G401 (cell line): Measurements from ENCODE around the gene CNTN5. TPM values are rescaled to one million over a fixed set of nuclear protein-coding genes. Genes with fewer than 3 reads are reported as not detected.

ENCODE experiments used
- DNase-seq: peaks from one replicate; pipeline ENCODE4 v3.0.0-alpha.2; 2015; ENCODE audit warnings: low spot score
- in situ Hi-C: cut with HindIII; loops from 2 replicates; pipeline ENCODE4 v1.10.0; 2016; ENCODE audit warnings: low sequenced_read_pairs, mixed read lengths
- total RNA-seq: library from RNA; depleted of rRNA; stranded (reverse); fragments of >200 nt; shearing (Covaris generic); gene quantifications from 2 replicates; pipeline ENCODE4 v1.2.3, GENCODE V29; 2014

Gene CNTN5
- total RNA-seq, 1 experiment from 2014 or later: not detected

DNA sequence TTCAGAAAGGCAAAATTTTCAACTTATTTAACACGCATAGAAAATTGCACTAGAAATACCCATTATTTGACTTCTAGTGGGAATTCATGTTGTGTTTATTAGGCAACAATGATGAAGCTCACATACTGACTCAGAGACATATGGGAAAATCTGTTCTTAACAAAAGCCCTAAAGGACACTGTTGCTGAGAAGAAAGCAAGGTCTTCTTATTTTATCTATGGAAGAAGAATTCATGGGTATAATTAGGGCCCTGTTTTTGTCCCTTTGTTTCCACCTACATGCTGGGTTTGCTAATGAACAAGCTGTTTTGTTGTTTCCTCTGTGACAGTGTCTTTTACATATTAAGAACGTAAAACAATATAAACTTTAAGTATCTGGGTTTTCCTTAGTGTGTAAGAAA is 1059.6 kb downstream of the CNTN5 start:
- DNase-seq: no peak
- in situ Hi-C loops: no loop called here

DNA sequence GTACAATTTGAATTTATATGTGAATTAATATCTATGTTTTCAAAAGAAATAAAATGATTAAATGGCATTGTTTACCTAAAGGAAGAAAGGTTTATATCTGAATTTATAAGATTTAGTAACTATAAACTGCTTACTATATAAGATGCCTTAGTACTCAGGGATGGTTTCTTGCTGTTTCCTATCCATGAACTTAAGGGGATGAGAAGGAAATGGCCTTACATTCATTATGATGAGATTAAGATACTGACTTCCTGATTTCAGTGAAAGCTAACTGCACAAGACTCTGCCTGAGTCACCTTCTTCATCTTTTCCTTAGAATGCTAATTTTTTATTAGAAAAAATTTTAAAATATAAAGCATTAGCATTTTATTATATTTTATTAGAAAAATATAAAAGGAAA is 1060.1 kb downstream of the CNTN5 start:
- no peak for DNase-seq
- in situ Hi-C loops: no loop called here

DNA sequence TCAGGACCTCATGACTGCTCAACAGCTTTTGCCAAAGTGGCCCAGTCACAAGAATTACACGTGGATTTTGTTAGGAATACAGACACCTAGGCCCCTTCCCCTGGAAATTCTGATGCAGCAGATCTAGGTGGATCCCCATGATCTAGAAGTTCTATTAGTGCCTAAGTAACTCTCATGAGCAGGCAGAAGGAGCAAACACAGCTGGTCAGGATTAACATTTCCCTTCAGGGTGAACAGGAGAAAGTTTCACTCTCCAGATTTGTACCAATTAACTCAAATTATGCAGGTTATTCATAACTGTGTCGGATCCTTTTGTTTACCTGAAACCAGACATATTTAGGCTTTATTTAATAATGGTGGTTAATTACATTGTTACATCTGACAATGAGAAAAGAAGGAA is 1072.9 kb downstream of the CNTN5 start:
- in situ Hi-C loops: no loop called here
- DNase-seq: no peak

DNA sequence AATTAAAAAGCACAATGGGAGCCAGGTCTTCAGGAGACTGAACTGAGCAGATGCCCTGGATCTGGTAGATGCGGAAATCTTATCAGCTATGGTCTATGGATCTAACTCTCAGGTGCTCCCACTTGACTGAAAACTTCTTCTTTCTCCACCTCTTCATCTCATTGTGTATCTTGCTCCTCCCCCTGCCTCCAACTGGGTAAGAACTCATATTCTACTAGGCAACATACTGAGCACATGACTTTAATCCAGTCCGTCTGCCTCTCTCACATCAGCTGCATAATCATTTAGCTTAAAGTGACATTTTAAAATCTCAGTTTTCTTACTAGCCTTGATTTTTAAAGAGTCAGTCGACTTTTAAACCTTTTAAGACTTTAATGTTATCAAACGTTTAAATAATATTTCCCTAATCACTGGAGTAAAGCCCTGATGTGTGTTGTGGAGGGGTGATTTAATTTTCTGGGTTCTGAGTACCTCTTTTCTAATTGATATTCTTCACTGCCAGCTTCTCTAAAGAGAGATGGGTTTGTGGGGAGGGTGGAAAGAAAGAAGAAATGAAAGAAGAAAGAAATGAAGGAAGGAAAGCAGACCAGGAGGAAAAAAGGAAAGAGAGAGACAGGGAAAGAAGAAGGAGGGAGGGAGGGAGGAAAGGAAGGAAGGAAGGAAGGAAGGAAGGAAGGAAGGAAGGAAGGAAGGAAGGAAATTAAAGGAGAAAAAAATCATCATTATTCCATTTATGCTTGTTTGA is 1073.5 kb downstream of the CNTN5 start:
- in situ Hi-C loops: no loop called here
- DNase-seq: no peak

DNA sequence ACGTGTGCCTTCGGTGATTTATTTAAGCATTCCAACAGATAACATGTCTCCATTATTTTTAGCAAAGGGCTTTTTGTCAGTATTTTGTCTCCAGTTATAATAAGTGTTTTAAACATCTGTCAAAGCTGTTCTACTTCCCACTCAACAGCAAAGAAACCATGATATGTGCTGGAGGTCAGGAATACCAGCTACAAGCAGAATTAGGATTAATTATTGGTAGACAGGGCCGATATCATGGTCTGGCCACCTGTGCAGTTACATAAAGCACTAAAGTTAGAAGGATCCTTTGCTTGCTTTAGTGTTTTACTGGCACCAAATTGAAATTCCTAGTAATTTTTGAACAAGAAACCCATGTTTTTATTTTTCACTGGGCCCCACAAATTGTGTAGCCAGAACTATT is 1075.1 kb downstream of the CNTN5 start:
- in situ Hi-C loops: no loop called here
- no peak for DNase-seq

DNA sequence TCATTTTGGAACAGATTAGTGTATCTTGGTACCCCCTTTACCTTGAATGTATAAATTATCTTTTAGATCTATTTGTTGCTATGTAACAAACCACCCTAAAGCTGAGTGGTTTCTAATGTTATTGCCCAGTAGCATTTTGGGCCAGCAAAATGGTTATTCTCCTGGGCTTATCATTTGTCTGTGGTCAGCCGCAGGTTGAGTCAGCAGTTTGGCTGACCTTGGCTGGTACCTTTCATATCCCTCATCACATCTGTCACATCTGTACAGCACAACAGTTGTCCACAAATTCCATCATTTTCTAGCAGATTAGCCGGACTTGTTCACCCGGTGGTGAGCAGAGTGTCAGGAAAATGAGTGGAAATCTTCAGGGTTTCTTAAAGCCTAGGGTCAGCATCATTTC is 1077.8 kb downstream of the CNTN5 start:
- in situ Hi-C loops: no loop called here

DNA sequence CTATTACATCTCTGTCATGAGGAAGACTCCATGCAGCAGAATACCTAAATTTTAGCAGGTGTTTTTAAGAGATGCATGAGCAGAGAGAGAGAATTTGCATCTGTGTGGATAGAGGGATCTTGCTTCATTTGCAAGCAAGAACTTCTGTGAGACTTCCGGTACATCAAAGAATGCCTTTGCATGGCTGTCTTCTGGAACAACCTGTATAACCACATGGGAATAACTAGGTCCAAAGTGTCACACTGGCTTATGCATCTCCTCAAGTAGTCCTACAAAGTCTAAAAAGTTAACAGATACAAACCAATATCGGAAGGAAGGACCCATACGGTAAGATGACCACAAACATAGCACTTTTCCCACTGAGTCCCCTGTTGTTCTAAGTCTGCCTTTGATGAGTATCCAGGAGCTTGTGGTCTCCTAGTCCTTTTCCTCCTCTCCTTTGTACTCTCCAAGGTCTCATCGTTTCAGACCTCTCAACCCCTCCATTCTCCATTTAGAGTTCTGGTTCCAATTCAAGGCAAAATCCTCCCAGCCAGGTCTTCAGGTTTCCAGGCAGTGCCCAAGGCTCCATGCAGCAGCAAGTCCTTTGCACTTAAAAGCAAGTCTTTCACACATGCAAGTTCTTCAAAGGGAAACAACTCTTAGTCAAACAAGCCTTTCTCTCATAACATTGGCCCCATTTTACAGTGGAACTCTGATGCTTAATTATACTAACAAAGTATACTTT is 1084.7 kb downstream of the CNTN5 start:
- in situ Hi-C loops: no loop called here
- no peak for DNase-seq

More for the DNA sequence above, 1077.8 kb downstream of the CNTN5 start:
- no peak for DNase-seq

DNA sequence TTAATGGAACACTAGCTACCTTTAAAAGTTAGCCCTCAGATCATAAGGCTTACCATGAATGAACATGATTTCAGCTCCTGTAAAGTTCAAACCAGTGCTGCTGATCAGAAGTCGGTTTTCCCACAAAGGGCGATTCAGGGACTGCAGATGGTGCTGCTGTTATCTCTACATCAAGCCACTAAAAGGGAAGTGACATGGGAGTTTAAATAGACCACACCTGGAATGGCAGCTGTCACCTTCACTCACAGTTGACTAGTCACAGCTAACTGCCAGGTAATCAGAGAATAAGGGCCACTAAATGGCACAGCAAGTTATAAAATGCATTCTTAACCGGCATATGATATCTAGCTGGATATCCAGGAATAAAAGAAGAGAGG is 1085.2 kb downstream of the CNTN5 start:
- no peak for DNase-seq
- in situ Hi-C loops: no loop called here

DNA sequence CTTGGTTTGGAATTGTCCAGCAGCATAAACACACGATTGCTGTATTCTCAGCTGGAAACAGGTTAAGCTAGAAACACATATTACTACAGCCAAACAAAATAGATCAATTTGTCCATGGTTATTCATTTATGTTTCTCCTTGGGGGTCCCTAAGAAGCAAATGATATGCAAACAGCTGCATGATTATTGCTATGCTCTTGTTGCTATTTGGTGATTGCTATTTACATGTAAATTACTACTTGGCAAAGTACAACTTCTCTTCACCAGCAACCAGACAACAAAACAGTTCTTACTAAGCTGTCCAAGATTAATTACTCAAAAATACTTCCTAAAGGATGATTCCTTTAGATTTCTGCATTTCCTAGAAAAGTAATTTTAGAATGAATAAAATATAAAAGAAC is 1098.4 kb downstream of the CNTN5 start:
- in situ Hi-C loops: no loop called here
- no peak for DNase-seq

DNA sequence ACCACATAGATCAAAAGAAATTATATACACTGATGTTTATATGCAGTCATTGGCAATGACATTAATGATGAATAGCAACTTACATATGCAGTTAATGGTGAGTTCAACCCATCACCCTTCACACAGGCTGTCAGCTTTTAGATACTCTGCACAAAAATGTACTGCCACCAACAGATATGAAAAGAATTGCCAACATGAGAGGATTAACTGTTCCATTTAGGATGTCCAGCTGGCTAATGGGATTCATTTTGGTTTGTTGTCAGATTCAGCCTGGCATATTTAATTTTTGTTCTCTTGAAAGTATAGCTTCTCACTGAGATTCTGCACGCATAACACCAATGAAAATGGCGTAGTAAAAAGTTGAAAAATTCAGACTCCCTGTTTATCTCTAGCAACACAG is 1112.4 kb downstream of the CNTN5 start:
- in situ Hi-C loops: no loop called here

DNA sequence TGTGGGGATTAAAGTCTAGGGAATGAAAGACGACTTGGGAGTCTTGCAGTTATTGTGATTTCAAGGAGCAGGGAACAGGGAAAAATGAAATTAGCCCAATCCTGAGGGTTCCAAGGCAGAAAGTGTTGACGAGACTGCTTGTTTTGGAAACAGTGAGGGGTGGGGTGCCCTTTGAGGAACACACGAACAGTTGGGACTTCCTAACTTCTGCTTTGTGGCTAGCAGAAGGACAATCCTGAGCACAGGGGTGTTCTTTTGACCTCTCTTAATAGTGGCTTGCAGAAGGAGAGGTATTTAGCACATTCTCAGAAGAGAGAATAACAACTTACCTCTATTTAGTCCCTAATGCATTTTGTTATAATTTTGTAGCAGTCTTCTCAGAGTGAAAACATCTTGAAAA is 1120.5 kb downstream of the CNTN5 start:
- DNase-seq: no peak
- in situ Hi-C loops: no loop called here

More for the DNA sequence above, 1112.4 kb downstream of the CNTN5 start:
- DNase-seq: no peak

DNA sequence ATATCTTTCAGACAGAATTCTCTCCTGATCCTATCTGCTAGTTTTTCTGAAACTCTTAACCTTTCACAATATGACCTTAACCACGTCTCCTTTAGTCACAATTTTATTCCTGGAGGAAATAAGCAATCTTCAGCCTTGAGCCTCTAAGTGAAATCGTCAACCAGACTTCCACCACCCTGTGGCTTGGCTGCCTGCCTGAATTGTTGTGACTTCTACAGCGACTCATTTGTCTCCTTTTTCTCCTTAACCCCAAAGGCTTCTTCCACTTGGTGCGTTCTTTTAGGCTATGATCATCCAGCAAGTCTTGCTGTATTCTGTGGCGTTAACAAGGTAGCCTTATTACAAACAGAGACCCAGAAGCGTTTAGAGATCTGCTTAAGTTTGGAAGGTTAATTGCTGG is 1131.2 kb downstream of the CNTN5 start:
- no peak for DNase-seq
- in situ Hi-C loops: no loop called here

DNA sequence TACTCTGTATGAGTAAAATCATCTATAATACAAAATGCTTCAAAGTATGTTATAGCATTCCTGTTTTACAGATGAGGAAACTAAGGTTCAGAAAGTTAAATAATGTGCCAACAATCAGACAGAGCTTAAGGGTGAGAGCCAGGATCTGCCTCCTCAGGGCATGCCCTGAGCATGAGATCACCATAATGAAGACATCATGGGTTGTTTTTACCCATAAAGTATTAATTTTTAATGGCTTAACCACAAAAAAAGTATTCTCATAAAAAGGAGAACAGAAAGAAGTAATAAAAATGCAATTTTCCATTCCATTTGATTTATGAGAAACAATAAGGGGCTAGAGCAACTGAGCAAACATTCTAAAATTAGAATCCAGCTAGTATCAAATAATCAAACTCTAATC is 1132.0 kb downstream of the CNTN5 start:
- DNase-seq: no peak
- in situ Hi-C loops: no loop called here

DNA sequence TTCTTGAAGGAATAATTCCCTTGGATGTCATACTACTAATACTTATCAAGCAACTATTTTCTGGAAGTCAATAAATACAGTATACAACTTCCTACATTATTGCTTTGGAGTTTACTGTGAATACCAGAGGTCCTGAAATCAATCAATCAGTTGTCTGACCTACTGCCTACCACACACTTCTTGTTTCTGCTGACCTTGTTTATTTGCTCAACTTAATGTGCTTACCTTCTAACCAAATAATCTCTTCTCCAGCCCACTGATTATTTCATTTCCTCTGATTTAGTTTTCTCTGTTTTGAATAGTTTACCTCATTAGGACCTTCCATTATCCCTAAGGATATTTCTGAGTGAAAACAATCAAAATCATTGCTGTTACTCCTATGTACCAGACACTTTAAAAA is 1142.7 kb downstream of the CNTN5 start:
- no peak for DNase-seq
- in situ Hi-C loops: no loop called here

DNA sequence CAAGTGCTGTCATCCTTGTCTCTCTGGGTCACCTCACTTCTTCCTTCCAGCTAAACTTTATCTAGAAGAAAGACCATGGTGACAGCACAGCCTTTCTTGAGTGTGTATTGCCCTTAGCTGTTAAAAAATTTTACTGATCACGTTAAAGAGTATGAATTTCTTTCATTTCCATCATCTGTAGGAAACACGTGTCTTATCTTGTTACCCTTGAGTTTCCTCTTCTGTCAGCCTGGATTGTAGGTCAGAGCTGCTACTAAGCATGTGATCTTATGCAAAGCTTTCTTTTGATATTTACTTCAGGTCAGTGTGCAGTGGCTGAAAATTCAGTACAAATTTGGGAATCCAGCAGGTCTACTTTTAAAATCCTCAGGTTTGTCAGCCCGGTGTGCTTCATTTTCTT is 1154.1 kb downstream of the CNTN5 start:
- DNase-seq: no peak
- in situ Hi-C loops: no loop called here

DNA sequence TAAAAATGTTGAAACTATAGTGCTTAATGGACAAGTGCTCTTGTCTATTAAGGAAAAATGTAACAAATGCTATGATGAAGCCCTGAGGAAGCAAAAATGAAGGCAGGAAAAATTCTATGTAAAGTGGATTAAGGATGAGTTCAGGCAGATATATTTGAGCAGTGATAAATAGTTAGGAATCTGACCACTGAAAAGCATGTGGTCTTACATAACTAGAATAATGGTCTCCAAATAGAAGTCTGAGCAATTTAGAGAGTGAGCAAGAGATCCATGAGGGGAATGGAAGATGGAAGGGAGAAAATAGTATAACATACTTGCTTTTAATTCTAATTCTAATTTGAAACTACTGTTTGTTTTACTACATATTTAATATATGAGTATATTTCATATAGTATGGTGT is 1155.7 kb downstream of the CNTN5 start:
- no peak for DNase-seq
- in situ Hi-C loops: no loop called here

DNA sequence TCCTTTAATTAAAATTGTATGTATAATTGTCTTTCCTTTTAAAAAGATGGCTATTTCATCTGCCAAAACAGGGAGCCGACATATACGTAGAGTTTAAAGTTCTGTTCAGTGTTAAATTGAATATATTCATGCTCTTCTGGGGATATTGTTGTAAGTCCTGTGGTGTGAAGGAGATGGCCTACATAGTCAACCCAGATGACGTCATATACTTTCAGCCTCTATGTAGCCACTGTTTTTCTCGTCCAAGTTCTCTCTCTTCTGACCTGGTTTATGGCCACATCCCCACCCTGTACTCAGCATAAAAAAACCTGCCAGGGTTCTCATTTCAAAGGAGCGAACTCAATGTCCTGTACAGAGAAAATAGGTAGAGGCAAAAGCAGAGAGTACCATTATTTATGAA is 1156.9 kb downstream of the CNTN5 start:
- in situ Hi-C loops: no loop called here
- DNase-seq: no peak

DNA sequence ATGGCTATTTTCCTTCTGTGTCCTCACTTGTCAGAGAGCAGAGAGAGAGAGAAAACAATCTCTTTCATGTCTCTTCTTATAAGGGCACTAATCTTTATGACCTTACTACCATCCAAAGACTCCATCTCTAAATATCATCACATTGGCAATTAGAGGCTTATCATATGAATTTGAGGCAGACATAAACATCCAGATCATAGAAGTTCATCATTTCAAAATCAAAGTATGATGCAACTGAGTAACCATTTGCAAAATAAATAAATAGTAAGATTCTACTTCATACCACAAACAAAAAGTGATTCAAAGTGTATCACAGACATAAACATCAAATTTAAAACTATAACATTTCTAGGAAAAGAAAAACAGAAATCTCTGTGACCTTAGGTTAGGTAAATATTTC is 1161.6 kb downstream of the CNTN5 start:
- in situ Hi-C loops: no loop called here
- no peak for DNase-seq

DNA sequence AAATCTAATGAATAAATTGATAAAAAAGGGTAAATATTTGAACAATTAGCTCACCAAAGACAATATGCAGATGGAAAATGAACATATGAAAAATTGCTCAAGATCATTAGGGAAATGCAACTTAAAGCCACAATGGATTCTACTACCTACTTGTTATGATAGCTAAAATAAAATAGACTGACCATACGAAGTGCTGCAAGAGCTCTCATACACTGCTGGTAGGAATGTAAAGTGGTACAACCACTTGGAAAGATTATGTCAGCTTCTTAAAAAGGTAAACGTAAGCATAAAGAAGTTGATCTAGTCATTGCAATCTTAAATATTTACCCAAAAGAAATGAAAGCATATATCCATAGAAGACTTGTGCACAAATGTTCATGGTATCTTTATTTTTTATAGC is 1162.2 kb downstream of the CNTN5 start:
- in situ Hi-C loops: no loop called here
- DNase-seq: no peak

DNA sequence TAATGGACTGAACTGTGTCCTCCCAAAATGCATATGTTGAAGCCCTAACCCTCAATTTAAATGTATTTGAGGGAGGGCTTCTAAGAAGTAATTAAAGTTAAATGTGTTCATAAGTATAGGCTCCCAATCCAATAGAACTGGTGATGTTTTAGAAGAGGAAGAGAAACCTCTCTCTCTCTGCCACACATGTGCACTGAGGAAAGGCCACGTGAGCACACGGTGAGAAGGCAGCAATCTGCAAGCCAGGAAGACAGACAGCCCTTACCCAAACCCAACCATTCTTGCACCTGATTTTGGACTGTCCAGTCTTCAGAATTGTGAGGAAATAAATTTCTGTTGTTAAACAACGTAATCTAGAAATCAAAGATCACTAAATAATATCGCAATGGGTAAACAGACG is 1164.8 kb downstream of the CNTN5 start:
- no peak for DNase-seq
- in situ Hi-C loops: no loop called here

DNA sequence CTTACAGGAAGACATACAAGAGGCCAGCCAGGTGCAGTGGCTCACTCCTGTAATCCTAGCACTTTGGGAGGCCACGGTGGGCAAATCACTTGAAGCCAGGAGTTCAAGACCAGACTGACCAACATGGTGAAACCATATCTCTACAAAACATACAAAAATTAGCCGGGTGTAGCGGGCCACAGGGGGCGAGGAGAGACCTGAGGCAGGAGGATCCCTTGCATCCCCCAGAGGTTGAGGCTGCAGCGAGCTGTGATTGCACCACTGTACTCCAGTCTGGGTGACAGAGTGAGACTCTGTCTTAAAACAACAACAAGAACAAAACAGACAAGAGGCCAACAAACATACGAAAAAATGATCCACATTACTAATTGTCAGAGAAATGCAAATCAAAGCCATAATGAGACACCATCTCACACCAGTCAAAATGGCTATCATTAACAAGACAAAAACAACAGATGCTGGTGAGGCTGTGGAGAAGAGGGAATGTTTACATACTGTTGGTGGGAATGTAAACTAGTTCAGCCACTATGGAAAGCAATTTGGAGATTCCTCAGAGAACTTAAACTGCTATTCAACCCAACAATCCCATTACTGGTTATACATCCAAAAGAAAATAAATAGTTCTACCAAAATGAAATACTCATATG is 1167.5 kb downstream of the CNTN5 start:
- in situ Hi-C loops: no loop called here
- DNase-seq: no peak
